ENCODE measurements around the gene MTHFSD. TPM values are rescaled to one million over a fixed set of nuclear protein-coding genes. Genes with fewer than 3 reads are reported as not detected.

The MTHFSD gene
- total and polyA plus RNA-seq, 4 donors, result 9.4 to 28.5 (median 16.6) TPM

DNA sequence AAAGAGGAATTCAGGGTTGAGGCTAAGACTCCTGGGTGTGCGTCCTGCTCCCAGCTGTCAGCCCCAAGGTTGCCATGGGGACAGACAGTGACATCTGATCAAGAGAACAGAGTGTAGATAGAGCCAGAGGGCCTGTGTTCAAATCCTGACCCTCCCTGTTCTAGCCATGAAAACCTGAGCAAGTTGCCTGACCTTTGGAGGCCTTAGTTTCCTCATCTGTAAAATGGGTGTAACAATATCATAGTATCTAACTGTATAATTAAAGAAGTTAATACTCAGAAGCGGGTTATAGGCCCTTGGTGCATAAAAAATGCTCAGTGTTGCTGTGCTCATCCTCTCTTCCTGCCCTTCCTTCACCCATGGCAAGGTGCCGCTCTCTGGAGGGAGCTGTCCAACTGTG lies 73.4 kb downstream of the MTHFSD start:
- Histone ChIP-seq H3K27ac (ENCODE audit: low read depth in 1 of 2, low read length in 1 of 2) (no peak overlapping the region), H3K9ac (ENCODE audit: insufficient read depth in 1 of 2, low read length in 2 of 2) (no peak overlapping the region), H3K36me3 (ENCODE audit: control insufficient read depth in 4 of 4, insufficient read depth in 4 of 4, low read length in 4 of 4) (peaks cover 0 to 13% (median 2%) of the 10 kb centered on the region in 4 donors), H3K27me3 (ENCODE audit: control insufficient read depth in 3 of 3, insufficient read depth in 3 of 3, low read length in 2 of 3) (peaks cover 0 to 35% (median 4%) of the 10 kb centered on the region in 3 donors), H3K4me3 (no peak overlapping the region), H3K9me3 (ENCODE audit: control insufficient read depth in 4 of 4, insufficient read depth in 3 of 4, low read length in 3 of 4) (peaks cover 0 to 16% (median 7%) of the 10 kb centered on the region in 4 donors), H3K4me1 (ENCODE audit: control insufficient read depth in 5 of 5, insufficient read depth in 5 of 5, low read length in 5 of 5) (peaks cover 0 to 11% (median 0%) of the 10 kb centered on the region in 5 donors)
- TF ChIP-seq, protein P1, sequence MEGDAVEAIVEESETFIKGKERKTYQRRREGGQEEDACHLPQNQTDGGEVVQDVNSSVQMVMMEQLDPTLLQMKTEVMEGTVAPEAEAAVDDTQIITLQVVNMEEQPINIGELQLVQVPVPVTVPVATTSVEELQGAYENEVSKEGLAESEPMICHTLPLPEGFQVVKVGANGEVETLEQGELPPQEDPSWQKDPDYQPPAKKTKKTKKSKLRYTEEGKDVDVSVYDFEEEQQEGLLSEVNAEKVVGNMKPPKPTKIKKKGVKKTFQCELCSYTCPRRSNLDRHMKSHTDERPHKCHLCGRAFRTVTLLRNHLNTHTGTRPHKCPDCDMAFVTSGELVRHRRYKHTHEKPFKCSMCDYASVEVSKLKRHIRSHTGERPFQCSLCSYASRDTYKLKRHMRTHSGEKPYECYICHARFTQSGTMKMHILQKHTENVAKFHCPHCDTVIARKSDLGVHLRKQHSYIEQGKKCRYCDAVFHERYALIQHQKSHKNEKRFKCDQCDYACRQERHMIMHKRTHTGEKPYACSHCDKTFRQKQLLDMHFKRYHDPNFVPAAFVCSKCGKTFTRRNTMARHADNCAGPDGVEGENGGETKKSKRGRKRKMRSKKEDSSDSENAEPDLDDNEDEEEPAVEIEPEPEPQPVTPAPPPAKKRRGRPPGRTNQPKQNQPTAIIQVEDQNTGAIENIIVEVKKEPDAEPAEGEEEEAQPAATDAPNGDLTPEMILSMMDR (IDR thresholded peaks at IDR 0.05; ENCODE audit: control extremely low read depth, extremely low read depth), result no peak
- no peak for DNase-seq
- 88 to 91% methylated on average over 3 of the region's 3 CpGs for WGBS, 2 donors
- no peak for ATAC-seq (ENCODE audit: insufficient read depth, low FRiP score)

DNA sequence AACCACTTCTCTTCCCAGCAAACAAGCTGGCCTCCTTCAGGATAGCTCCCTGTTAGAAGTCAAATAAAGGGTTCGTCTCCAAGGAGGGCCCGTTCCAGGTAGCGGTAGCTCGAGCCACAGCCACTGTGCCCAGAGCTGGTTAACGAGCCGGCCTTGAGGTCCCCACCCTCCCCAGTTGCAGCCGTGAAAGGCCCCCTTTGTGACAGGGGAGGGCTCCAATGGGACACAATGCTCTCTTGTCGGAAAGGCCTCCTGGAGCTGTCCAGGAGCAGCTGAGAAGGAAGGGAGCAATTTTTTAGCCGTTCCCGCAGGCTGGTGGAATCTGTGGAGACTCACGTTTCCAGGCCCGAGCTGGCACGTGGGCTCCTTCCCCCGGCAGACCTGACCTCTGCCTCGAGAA lies 74.6 kb downstream of the MTHFSD start:
- ATAC-seq (ENCODE audit: insufficient read depth, low FRiP score), result no peak

More for the DNA sequence above, 74.6 kb downstream of the MTHFSD start:
- no peak overlapping the region for H3K4me3 ChIP-seq
- H3K27me3 ChIP-seq (ENCODE audit: control insufficient read depth in 3 of 3, insufficient read depth in 3 of 3, low read length in 2 of 3), result peaks cover 0 to 38% (median 4%) of the 10 kb centered on the region in 3 donors
- H3K4me1 ChIP-seq (ENCODE audit: control insufficient read depth in 5 of 5, insufficient read depth in 5 of 5, low read length in 5 of 5), result peaks cover 0 to 11% (median 0%) of the 10 kb centered on the region in 5 donors
- TF ChIP-seq, protein P1 (IDR thresholded peaks at IDR 0.05; ENCODE audit: control extremely low read depth, extremely low read depth), result no peak
- peaks cover 0 to 9% (median 2%) of the 10 kb centered on the region in 4 donors for H3K36me3 ChIP-seq (ENCODE audit: control insufficient read depth in 4 of 4, insufficient read depth in 4 of 4, low read length in 4 of 4)
- peaks cover 0 to 16% (median 7%) of the 10 kb centered on the region in 4 donors for H3K9me3 ChIP-seq (ENCODE audit: control insufficient read depth in 4 of 4, insufficient read depth in 3 of 4, low read length in 3 of 4)
- DNase-seq, result no peak
- WGBS, 2 donors, result 47 to 53% methylated on average over 15 of the region's 15 CpGs
- peak overlapping the region in 1 of 2 donors; percentile 23 for H3K27ac ChIP-seq (ENCODE audit: low read depth in 1 of 2, low read length in 1 of 2)
- no peak overlapping the region for H3K9ac ChIP-seq (ENCODE audit: insufficient read depth in 1 of 2, low read length in 2 of 2)

Other genes with a start within 250 kb of the MTHFSD start
- 10 to 100 TPM; 25.7 to 34.4 TPM for gene FOXF1, start 44.7 kb downstream of the MTHFSD start, total RNA-seq
- gene FOXF1, start 44.7 kb downstream of the MTHFSD start, polyA plus RNA-seq, result 10 to 100 TPM; 12.2 to 12.5 TPM
- 1 to 10 TPM in 1 of 2 donors, under 1 TPM in 1; 0.82 to 2.7 TPM for gene FOXC2, start 11.6 kb upstream of the MTHFSD start, total RNA-seq
- gene FOXC2, start 11.6 kb upstream of the MTHFSD start, polyA plus RNA-seq, result under 1 TPM; 0.37 to 0.43 TPM
- gene FOXL1, start 23.3 kb upstream of the MTHFSD start, total RNA-seq, result 1 to 10 TPM; 2.0 to 2.5 TPM
- gene FOXL1, start 23.3 kb upstream of the MTHFSD start, polyA plus RNA-seq, result under 1 TPM; 0.41 to 0.68 TPM